Esophagus muscularis mucosa (tissue), 3 donors: ENCODE data around the gene FCHO1.
"Not testable (repeated sequence)": the region's sequence is repeated elsewhere in the genome, so short reads cannot be mapped to it uniquely, and the experiment has no call there.

Source experiments
- CTCF ChIP-seq, 3 experiments: fragments of 200-600 bp in 2 of 3; fragments of 450-650 bp in 1 of 3; sonication (generic) in 2 of 3; IDR thresholded peaks; one replicate each; pipeline ENCODE4 v1.5.1; 2017 to 2019; ENCODE audit warnings: antibody characterized with exemption in 3 of 3, mild to moderate bottlenecking in 2 of 3, moderate library complexity in 1 of 3
- POLR2A ChIP-seq: fragments of 450-650 bp; IDR thresholded peaks from one replicate; pipeline ENCODE4 v1.6.1; 2017; ENCODE audit warnings: antibody characterized with exemption, moderate library complexity, mild to moderate bottlenecking, low read depth

GRCh38 chr19:17783721-17784120 lies 32.4 kb downstream of the FCHO1 start:
- not testable (repeated sequence) for TF ChIP-seq CTCF (IDR thresholded peaks at IDR 0.05); POLR2A
